Liver (tissue), 9 donors: ENCODE measurements around the gene RNU2-63P. TPM values are rescaled to one million over a fixed set of nuclear protein-coding genes. Genes with fewer than 3 reads are reported as not detected.

Source experiments
- DNase-seq: peaks from one replicate; pipeline ENCODE4 v3.0.0-alpha.2; 2017; ENCODE audit warnings: low spot score
- H3K27ac ChIP-seq, 2 donors: one replicate each; pipeline ENCODE4 v1.7.0; 2013; ENCODE audit warnings: inconsistent platforms in 2 of 2, low read length in 2 of 2, control low read depth in 1 of 2, low read depth in 1 of 2, mild to moderate bottlenecking in 1 of 2
- H3K27me3 ChIP-seq, 4 donors: one replicate each; pipeline versions ENCODE4 v1.6.1 to v1.7.0; 2013; ENCODE audit warnings: low read length in 3 of 4, inconsistent platforms in 1 of 4, mild to moderate bottlenecking in 1 of 4, moderate library complexity in 1 of 4; ENCODE audit not compliant: control insufficient read depth in 4 of 4, insufficient read depth in 4 of 4
- H3K36me3 ChIP-seq, 4 donors: one replicate each; pipeline versions ENCODE4 v1.6.1 to v1.7.0; 2013; ENCODE audit warnings: low read length in 3 of 4, mild to moderate bottlenecking in 3 of 4, low read depth in 1 of 4, moderate library complexity in 1 of 4; ENCODE audit not compliant: control insufficient read depth in 4 of 4, insufficient read depth in 3 of 4
- H3K4me1 ChIP-seq, 4 donors: one replicate each; pipeline versions ENCODE4 v1.6.1 to v1.7.0; 2013; ENCODE audit warnings: low read length in 3 of 4, mild to moderate bottlenecking in 3 of 4, moderate library complexity in 1 of 4; ENCODE audit not compliant: control insufficient read depth in 4 of 4, insufficient read depth in 4 of 4
- H3K4me3 ChIP-seq, 3 donors: one replicate each; pipeline versions ENCODE4 v1.6.1 to v1.7.0; 2013; ENCODE audit warnings: low read length in 3 of 3, control low read depth in 1 of 3, low read depth in 1 of 3, mild to moderate bottlenecking in 1 of 3
- H3K9ac ChIP-seq, 2 donors: one replicate each; pipeline ENCODE4 v1.7.0; 2013; ENCODE audit warnings: low read length in 2 of 2, mild to moderate bottlenecking in 2 of 2, moderate library complexity in 2 of 2, control low read depth in 1 of 2, low read depth in 1 of 2
- H3K9me3 ChIP-seq, 4 donors: one replicate each; pipeline versions ENCODE4 v1.6.1 to v1.7.0; 2013; ENCODE audit warnings: low read length in 3 of 4; ENCODE audit not compliant: control insufficient read depth in 4 of 4
- ATF3 ChIP-seq: IDR thresholded peaks from 2 replicates; pipeline ENCODE4 v1.6.1; 2016; ENCODE audit warnings: antibody characterized with exemption
- EGR1 ChIP-seq, 2 donors: IDR thresholded peaks; 2 replicates each; pipeline ENCODE4 v1.6.1; 2016 to 2018; ENCODE audit warnings: antibody characterized with exemption in 2 of 2, low read depth in 2 of 2
- FOXA1 ChIP-seq: IDR thresholded peaks from 2 replicates; pipeline ENCODE4 v1.6.1; 2016; ENCODE audit warnings: antibody characterized with exemption
- FOXA2 ChIP-seq: IDR thresholded peaks from 2 replicates; pipeline ENCODE4 v1.6.1; 2016; ENCODE audit warnings: antibody characterized with exemption
- HNF4A ChIP-seq, 2 donors: conservative IDR thresholded peaks; 2 replicates each; pipeline ENCODE4 v1.6.1; 2016; ENCODE audit warnings: antibody characterized with exemption in 2 of 2, mild to moderate bottlenecking in 2 of 2
- HNF4G ChIP-seq: IDR thresholded peaks from 2 replicates; pipeline ENCODE4 v1.6.1; 2016; ENCODE audit warnings: antibody characterized with exemption
- NR2F2 ChIP-seq: IDR thresholded peaks from 2 replicates; pipeline ENCODE4 v1.6.1; 2016; ENCODE audit warnings: antibody characterized with exemption
- RAD21 ChIP-seq, 2 donors: IDR thresholded peaks; 2 replicates each; pipeline ENCODE4 v1.6.1; 2016; ENCODE audit warnings: antibody characterized with exemption in 2 of 2, mild to moderate bottlenecking in 2 of 2
- RXRA ChIP-seq, 2 donors: IDR thresholded peaks; 2 replicates each; pipeline ENCODE4 v1.6.1; 2017 to 2018; ENCODE audit warnings: antibody characterized with exemption in 2 of 2, mild to moderate bottlenecking in 1 of 2
- SP1 ChIP-seq: IDR thresholded peaks from 2 replicates; pipeline ENCODE4 v1.6.1; 2018; ENCODE audit warnings: antibody characterized with exemption, mild to moderate bottlenecking
- YY1 ChIP-seq: IDR thresholded peaks from 2 replicates; pipeline ENCODE4 v1.6.1; 2016; ENCODE audit warnings: antibody characterized with exemption, mild to moderate bottlenecking
- ZBTB33 ChIP-seq: IDR thresholded peaks from 2 replicates; pipeline ENCODE4 v1.6.1; 2016; ENCODE audit warnings: antibody characterized with exemption
- WGBS: extraction: QIAGEN DNeasy Blood & Tissue Kit; methylation state at CpG from one replicate; pipeline ENCODE4 v1.1.7; 2013; 5-methylcytosine and 5-hydroxymethylcytosine counted together
- polyA plus RNA-seq, 2 donors: library from polyadenylated mRNA; stranded (reverse) in 1 of 2; unstranded in 1 of 2; fragments of 200-250 nt in 1 of 2; fragments of >200 nt in 1 of 2; fragmentation: Nextera tagmentation in 1 of 2; extraction: Ambion mirVana in 1 of 2; gene quantifications; one replicate each; pipeline versions ENCODE4 v1.2.1 to v1.2.3, GENCODE V29; 2013 to 2015
- total RNA-seq, 2 donors: library from RNA; depleted of rRNA; stranded (reverse); fragments of >200 nt; gene quantifications; one replicate each; pipeline ENCODE4 v1.2.3, GENCODE V29; 2014
- TF ChIP-seq, protein P1 (sequence below): fragments of 150-350 bp; IDR thresholded peaks from 2 replicates; pipeline ENCODE4 v1.5.1; 2017; ENCODE audit warnings: improper control_type of control experiment, low read depth, low read length; ENCODE audit not compliant: missing input control
- TF ChIP-seq, protein P2 (sequence below): IDR thresholded peaks from 2 replicates; pipeline ENCODE4 v1.6.1; 2016; ENCODE audit warnings: antibody characterized with exemption, mild to moderate bottlenecking
- TF ChIP-seq, protein P3 (sequence below): IDR thresholded peaks from 2 replicates; pipeline ENCODE4 v1.6.1; 2016; ENCODE audit warnings: antibody characterized with exemption
- donor health status: healthy.
- donor health status: healthy.
- donor health status: healthy.
- donor health status: healthy.
- donor health status: healthy.

Gene RNU2-63P
- total and polyA plus RNA-seq, 4 donors: not detected

GRCh38 chr2:88049622-88050021, 33.3 kb upstream of the RNU2-63P start:
- H3K9me3 ChIP-seq: no peaks in the 10 kb centered on the region
- peaks cover 0 to 2% (median under 1%) of the 10 kb centered on the region in 4 donors for H3K36me3 ChIP-seq
- no peak for DNase-seq
- H3K4me1 ChIP-seq: peaks cover 0 to 28% (median 16%) of the 10 kb centered on the region in 4 donors
- no peaks in the 10 kb centered on the region for H3K27me3 ChIP-seq
- no peak overlapping the region for H3K9ac ChIP-seq
- no peak overlapping the region for H3K27ac ChIP-seq
- TF ChIP-seq RXRA (IDR thresholded peaks at IDR 0.05) (no peak), YY1 (no peak), HNF4G (no peak), ZBTB33 (no peak), HNF4A (conservative IDR thresholded peaks at IDR 0.05) (no peak), SP1 (no peak), FOXA2 (no peak), NR2F2 (no peak), EGR1 (IDR thresholded peaks at IDR 0.05; ENCODE audit: low read depth in 2 of 2) (no peak), RAD21 (IDR thresholded peaks at IDR 0.05) (no peak), FOXA1 (no peak)
- TF ChIP-seq, protein P1, sequence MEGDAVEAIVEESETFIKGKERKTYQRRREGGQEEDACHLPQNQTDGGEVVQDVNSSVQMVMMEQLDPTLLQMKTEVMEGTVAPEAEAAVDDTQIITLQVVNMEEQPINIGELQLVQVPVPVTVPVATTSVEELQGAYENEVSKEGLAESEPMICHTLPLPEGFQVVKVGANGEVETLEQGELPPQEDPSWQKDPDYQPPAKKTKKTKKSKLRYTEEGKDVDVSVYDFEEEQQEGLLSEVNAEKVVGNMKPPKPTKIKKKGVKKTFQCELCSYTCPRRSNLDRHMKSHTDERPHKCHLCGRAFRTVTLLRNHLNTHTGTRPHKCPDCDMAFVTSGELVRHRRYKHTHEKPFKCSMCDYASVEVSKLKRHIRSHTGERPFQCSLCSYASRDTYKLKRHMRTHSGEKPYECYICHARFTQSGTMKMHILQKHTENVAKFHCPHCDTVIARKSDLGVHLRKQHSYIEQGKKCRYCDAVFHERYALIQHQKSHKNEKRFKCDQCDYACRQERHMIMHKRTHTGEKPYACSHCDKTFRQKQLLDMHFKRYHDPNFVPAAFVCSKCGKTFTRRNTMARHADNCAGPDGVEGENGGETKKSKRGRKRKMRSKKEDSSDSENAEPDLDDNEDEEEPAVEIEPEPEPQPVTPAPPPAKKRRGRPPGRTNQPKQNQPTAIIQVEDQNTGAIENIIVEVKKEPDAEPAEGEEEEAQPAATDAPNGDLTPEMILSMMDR: no peak
- TF ChIP-seq, protein P2, sequence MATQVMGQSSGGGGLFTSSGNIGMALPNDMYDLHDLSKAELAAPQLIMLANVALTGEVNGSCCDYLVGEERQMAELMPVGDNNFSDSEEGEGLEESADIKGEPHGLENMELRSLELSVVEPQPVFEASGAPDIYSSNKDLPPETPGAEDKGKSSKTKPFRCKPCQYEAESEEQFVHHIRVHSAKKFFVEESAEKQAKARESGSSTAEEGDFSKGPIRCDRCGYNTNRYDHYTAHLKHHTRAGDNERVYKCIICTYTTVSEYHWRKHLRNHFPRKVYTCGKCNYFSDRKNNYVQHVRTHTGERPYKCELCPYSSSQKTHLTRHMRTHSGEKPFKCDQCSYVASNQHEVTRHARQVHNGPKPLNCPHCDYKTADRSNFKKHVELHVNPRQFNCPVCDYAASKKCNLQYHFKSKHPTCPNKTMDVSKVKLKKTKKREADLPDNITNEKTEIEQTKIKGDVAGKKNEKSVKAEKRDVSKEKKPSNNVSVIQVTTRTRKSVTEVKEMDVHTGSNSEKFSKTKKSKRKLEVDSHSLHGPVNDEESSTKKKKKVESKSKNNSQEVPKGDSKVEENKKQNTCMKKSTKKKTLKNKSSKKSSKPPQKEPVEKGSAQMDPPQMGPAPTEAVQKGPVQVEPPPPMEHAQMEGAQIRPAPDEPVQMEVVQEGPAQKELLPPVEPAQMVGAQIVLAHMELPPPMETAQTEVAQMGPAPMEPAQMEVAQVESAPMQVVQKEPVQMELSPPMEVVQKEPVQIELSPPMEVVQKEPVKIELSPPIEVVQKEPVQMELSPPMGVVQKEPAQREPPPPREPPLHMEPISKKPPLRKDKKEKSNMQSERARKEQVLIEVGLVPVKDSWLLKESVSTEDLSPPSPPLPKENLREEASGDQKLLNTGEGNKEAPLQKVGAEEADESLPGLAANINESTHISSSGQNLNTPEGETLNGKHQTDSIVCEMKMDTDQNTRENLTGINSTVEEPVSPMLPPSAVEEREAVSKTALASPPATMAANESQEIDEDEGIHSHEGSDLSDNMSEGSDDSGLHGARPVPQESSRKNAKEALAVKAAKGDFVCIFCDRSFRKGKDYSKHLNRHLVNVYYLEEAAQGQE: no peak
- TF ChIP-seq, protein P3, sequence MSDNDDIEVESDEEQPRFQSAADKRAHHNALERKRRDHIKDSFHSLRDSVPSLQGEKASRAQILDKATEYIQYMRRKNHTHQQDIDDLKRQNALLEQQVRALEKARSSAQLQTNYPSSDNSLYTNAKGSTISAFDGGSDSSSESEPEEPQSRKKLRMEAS: no peak
- WGBS: 96% methylated on average over 1 of the region's 1 CpG
- H3K4me3 ChIP-seq: no peak overlapping the region

DNA sequence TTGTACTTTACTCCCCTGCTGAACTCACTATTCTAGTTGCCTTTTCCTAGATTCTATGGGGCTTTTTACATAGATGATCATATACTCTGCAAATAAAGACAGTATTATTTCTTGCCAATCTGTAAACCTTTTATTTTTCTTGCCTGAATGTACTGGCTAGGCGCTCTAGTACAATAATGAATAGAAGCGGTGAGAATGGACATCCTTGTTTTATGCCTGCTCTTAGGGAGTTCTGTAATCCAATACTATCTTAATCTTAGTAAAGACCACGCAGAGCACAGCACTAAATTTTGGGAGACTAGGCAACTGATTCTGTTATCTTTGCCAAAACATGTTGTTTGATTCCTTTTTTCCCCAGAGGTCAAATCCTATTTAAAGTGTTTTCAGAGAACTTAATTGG, 32.2 kb upstream of the RNU2-63P start:
- no peak for DNase-seq
- WGBS: 97% methylated on average over 3 of the region's 3 CpGs
- TF ChIP-seq EGR1 (IDR thresholded peaks at IDR 0.05; ENCODE audit: low read depth in 2 of 2) (no peak), HNF4A (conservative IDR thresholded peaks at IDR 0.05) (no peak), HNF4G (no peak), FOXA1 (no peak), FOXA2 (no peak), ATF3 (no peak), YY1 (no peak), ZBTB33 (no peak)
- TF ChIP-seq, protein P1: no peak
- TF ChIP-seq, protein P2: no peak

More for the DNA sequence above, 32.2 kb upstream of the RNU2-63P start:
- no peak overlapping the region for H3K4me3 ChIP-seq
- no peaks in the 10 kb centered on the region for H3K27me3 ChIP-seq
- H3K9ac ChIP-seq: no peak overlapping the region
- no peak overlapping the region for H3K27ac ChIP-seq
- H3K4me1 ChIP-seq: peaks cover 0 to 17% (median 7%) of the 10 kb centered on the region in 4 donors
- peaks cover 0 to 2% (median under 1%) of the 10 kb centered on the region in 4 donors for H3K36me3 ChIP-seq
- H3K9me3 ChIP-seq: no peaks in the 10 kb centered on the region
